GM23248 (cell line): ENCODE measurements around the gene FHL1. TPM values are rescaled to one million over a fixed set of nuclear protein-coding genes. Genes with fewer than 3 reads are reported as not detected.
"Not testable (repeated sequence)": the region's sequence is repeated elsewhere in the genome, so short reads cannot be mapped to it uniquely, and the experiment has no call there.

Experiments
- DNase-seq: peaks from one replicate; pipeline ENCODE4 v3.0.0-alpha.2; 2015
- H2AFZ ChIP-seq: fragments of 200-600 bp; sonication (generic); 2 replicates; pipeline ENCODE4 v1.6.1; 2016; ENCODE audit warnings: antibody characterized with exemption
- H3F3A ChIP-seq: fragments of 200-600 bp; sonication (generic); 2 replicates; pipeline ENCODE4 v1.6.1; 2016; ENCODE audit warnings: mild to moderate bottlenecking, antibody characterized with exemption, mixed run types; ENCODE audit not compliant: insufficient read depth
- H3K27ac ChIP-seq: fragments of 200-600 bp; sonication (generic); 2 replicates; pipeline ENCODE4 v1.5.1; 2016; ENCODE audit warnings: mild to moderate bottlenecking
- H3K27me3 ChIP-seq: fragments of 200-600 bp; sonication (generic); replicated peaks from 2 replicates; pipeline ENCODE4 v1.6.1; 2016; ENCODE audit warnings: mild to moderate bottlenecking; ENCODE audit not compliant: insufficient read depth
- H3K36me3 ChIP-seq: fragments of 200-600 bp; sonication (generic); 2 replicates; pipeline ENCODE4 v1.6.1; 2016; ENCODE audit warnings: low read depth, mild to moderate bottlenecking
- H3K4me1 ChIP-seq: fragments of 200-600 bp; sonication (generic); 2 replicates; pipeline ENCODE4 v1.6.1; 2016; ENCODE audit warnings: mild to moderate bottlenecking; ENCODE audit not compliant: insufficient read depth
- H3K4me2 ChIP-seq: fragments of 200-600 bp; sonication (generic); one replicate; pipeline ENCODE4 v1.6.1; 2016; ENCODE audit warnings: mild to moderate bottlenecking; ENCODE audit not compliant: unreplicated experiment
- H3K4me3 ChIP-seq: fragments of 200-600 bp; sonication (generic); 2 replicates; pipeline ENCODE4 v1.5.1; 2016; ENCODE audit warnings: mild to moderate bottlenecking
- H3K79me2 ChIP-seq: fragments of 200-600 bp; sonication (generic); 2 replicates; pipeline ENCODE4 v1.6.1; 2016; ENCODE audit warnings: mild to moderate bottlenecking; ENCODE audit not compliant: insufficient read depth
- H3K9ac ChIP-seq: fragments of 200-600 bp; sonication (generic); 2 replicates; pipeline ENCODE4 v1.6.1; 2016; ENCODE audit warnings: mild to moderate bottlenecking
- H3K9me2 ChIP-seq: fragments of 200-600 bp; sonication (generic); 2 replicates; pipeline ENCODE4 v1.6.1; 2016; ENCODE audit warnings: mixed run types, mild to moderate bottlenecking, moderate library complexity; ENCODE audit not compliant: insufficient read depth
- H3K9me3 ChIP-seq: fragments of 200-600 bp; sonication (generic); one replicate; pipeline ENCODE4 v1.6.1; 2017; ENCODE audit warnings: low read depth
- H4K20me1 ChIP-seq: fragments of 200-600 bp; sonication (generic); 2 replicates; pipeline ENCODE4 v1.6.0; 2016; ENCODE audit not compliant: insufficient read depth
- EZH2 ChIP-seq: fragments of 200-600 bp; sonication (generic); IDR thresholded peaks from 2 replicates; pipeline ENCODE4 v1.6.1; 2018; ENCODE audit warnings: antibody characterized with exemption, mild to moderate bottlenecking; ENCODE audit not compliant: insufficient read depth, poor library complexity, severe bottlenecking
- EZH2phosphoT487 ChIP-seq: fragments of 200-600 bp; sonication (generic); IDR thresholded peaks from 2 replicates; pipeline ENCODE4 v1.6.1; 2018; ENCODE audit warnings: antibody characterized with exemption, moderate library complexity, mild to moderate bottlenecking, low read depth; ENCODE audit not compliant: insufficient read depth
- WGBS, 2 experiments: methylation state at CpG; one replicate each; pipeline ENCODE4 v1.1.6; 2015 to 2017; ENCODE audit warnings: low lambda C conversion rate in 2 of 2, low coverage in 1 of 2; ENCODE audit errors: missing lambda C conversion rate in 2 of 2; 5-methylcytosine and 5-hydroxymethylcytosine counted together
- in situ Hi-C: fragments of 300-500 bp; cut with MboI; formaldehyde crosslinking; loops from 2 replicates; pipeline ENCODE4 v1.15.0; 2020
- polyA plus RNA-seq: library from polyadenylated mRNA; unstranded; fragments of >200 nt; fragmentation: Nextera tagmentation; extraction: Ambion mirVana; gene quantifications from 2 replicates; pipeline ENCODE4 v1.2.1, GENCODE V29; 2016
- total RNA-seq: library from RNA; depleted of rRNA; stranded (reverse); fragments of >200 nt; shearing (Covaris generic); gene quantifications from 2 replicates; pipeline ENCODE4 v1.2.3, GENCODE V29; 2014

FHL1 gene
- total and polyA plus RNA-seq, 2 experiments from 2014 or later = 55.8 to 57.5 TPM

DNA sequence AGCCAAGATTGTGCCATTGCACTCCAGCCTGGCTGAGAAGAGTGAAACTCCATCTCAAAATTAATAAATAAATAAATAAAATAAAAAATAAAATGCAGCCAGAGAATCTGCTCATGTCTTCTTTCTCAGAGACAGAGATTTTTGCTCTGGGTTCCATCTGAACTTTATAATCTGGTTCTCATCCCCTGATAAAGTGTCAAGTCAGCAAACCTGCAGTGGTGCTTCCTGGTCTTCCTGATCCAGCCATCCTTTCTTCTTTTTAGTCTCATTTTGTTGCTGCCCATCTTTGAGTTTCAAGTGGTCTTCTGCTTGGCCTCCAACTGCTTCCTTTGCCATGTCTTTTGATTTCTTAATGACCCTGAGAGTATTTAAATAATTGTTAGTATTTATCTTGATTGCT lies 79.7 kb downstream of the FHL1 start:
- Histone ChIP-seq H2AFZ (no peak overlapping the region), H3K9me3 (no peaks in the 10 kb centered on the region), H3K36me3 (peaks cover 17% of the 10 kb centered on the region; the same call in 1 of the 2 replicates), H4K20me1 (no peaks in the 10 kb centered on the region), H3K27me3 (no peaks in the 10 kb centered on the region), H3K9ac (no peak overlapping the region), H3K79me2 (no peaks in the 10 kb centered on the region), H3K4me3 (no peak overlapping the region), H3K4me1 (0 out of 2 replicates have a peak, but pooled peaks cover 7% of the 10 kb centered on the region), H3K4me2 (no peak overlapping the region), H3F3A (no peaks in the 10 kb centered on the region), H3K27ac (no peak overlapping the region), H3K9me2 (no peaks in the 10 kb centered on the region)
- no peak for TF ChIP-seq EZH2
- in situ Hi-C loops = no loop called here
- DNase-seq = no peak

DNA sequence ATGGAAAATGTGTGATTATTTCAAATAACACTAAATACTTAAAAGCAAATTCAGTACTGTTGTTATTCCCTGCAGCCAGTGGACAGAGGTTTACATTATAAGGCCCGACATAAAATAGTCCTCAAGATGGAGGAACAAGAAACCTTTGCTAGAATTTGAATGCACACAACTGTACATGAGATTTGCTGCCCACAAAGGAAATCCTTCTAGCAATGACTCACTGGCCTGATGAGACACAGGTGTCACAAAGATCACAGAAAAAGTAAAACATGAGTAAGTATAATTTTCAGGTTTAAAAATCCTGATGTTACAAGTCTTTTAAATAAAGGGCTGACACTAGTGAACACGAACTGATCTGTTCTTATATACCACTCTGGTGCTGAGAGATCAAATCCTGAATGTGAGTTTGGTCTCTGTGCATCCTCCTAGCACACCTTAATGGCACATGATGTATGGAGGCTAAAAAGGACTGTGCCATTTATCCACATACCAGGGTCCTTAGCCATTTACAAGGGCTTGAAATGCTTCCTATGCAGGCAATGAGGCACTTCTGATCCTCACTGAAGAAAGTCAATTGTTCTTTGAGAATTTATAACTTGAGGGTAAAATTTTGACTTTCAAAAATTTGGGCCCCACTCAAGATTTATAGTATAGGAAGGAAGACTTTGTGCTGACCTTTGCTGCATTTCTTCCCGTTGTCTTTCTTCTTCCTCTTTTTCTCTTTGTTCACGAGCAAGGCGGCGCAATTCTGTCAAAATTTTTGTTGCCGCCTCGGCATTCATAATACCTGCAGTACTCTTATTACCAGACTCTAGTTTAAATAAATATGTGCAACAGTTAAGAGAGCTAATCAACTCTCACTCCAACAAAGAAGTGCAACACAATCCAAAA lies 80.9 kb downstream of the FHL1 start:
- Histone ChIP-seq H2AFZ (no peak overlapping the region), H3K9me2 (no peaks in the 10 kb centered on the region), H3K27ac (no peak overlapping the region), H3F3A (no peaks in the 10 kb centered on the region), H3K4me2 (no peak overlapping the region), H3K4me3 (no peak overlapping the region), H3K9ac (no peak overlapping the region), H4K20me1 (no peaks in the 10 kb centered on the region), H3K4me1 (0 out of 2 replicates have a peak, but pooled peaks cover 7% of the 10 kb centered on the region), H3K36me3 (peaks cover 10% of the 10 kb centered on the region; the same call in 1 of the 2 replicates), H3K79me2 (no peaks in the 10 kb centered on the region), H3K9me3 (no peaks in the 10 kb centered on the region), H3K27me3 (no peaks in the 10 kb centered on the region)
- WGBS, 2 experiments = 86 to 88% methylated on average over 8 of the region's 8 CpGs
- peak; percentile 33 for DNase-seq
- TF ChIP-seq EZH2 = no peak
- no peak for TF ChIP-seq EZH2phosphoT487
- in situ Hi-C loops = no loop called here

DNA sequence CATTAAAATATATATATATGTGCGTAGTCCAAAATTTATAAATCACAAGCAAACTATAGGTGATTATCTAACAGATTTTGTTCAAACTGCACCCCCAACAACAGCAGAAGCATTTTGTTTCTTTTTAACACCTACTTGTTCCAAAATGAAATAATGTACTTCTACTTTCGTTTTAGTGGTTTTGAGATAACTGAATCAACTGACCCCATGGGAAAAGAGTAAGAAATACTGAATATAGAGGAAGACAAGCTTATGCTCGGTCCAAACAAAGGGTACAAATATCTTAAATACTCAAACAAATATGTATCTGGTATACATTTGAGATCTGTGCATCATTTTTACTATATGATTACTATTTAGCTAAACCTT lies 81.5 kb downstream of the FHL1 start:
- Histone ChIP-seq H2AFZ (no peak overlapping the region), H3K79me2 (no peaks in the 10 kb centered on the region), H3K4me3 (no peak overlapping the region), H4K20me1 (no peaks in the 10 kb centered on the region), H3K4me1 (0 out of 2 replicates have a peak, but pooled peaks cover 7% of the 10 kb centered on the region), H3K9me3 (no peaks in the 10 kb centered on the region), H3K4me2 (no peak overlapping the region), H3K27ac (no peak overlapping the region), H3K36me3 (peaks cover 5% of the 10 kb centered on the region; the same call in 1 of the 2 replicates), H3K27me3 (no peaks in the 10 kb centered on the region), H3F3A (no peaks in the 10 kb centered on the region), H3K9ac (no peak overlapping the region), H3K9me2 (no peaks in the 10 kb centered on the region)
- DNase-seq = no peak
- no peak for TF ChIP-seq EZH2phosphoT487
- TF ChIP-seq EZH2 = no peak
- WGBS, 2 experiments = 93 to 96% methylated on average over 3 of the region's 3 CpGs
- in situ Hi-C loops = no loop called here

DNA sequence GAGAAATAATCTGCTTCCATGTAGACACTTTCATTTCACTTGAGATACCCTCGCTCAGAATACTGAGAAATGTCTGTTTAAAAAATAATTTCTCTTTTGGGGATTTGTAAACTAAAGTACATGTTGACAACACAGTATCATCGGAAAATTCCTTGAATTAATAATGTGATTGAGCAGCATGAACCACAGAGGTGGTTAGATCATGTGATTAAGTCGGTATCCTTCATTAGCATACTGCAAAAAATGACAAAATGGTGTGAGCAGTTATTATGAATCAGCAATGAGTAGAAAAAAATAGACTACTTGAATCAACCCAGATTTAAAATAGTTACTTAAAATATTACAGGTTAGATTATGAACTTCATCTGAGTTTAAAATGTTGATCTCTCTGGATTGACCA lies 89.7 kb downstream of the FHL1 start:
- Histone ChIP-seq H3K9me3 (no peaks in the 10 kb centered on the region), H3K4me3 (no peak overlapping the region), H3K9me2 (no peaks in the 10 kb centered on the region), H3K36me3 (peaks cover 22% of the 10 kb centered on the region; the same call in 1 of the 2 replicates), H3K79me2 (no peaks in the 10 kb centered on the region), H3F3A (no peaks in the 10 kb centered on the region), H4K20me1 (no peaks in the 10 kb centered on the region), H2AFZ (no peak overlapping the region), H3K27ac (no peak overlapping the region), H3K4me1 (no peaks in the 10 kb centered on the region), H3K4me2 (no peak overlapping the region), H3K27me3 (no peaks in the 10 kb centered on the region), H3K9ac (no peak overlapping the region)
- WGBS, 2 experiments = 94 to 97% methylated on average over 3 of the region's 3 CpGs
- no peak for TF ChIP-seq EZH2
- TF ChIP-seq EZH2phosphoT487 = no peak
- in situ Hi-C loops = no loop called here
- DNase-seq = no peak

DNA sequence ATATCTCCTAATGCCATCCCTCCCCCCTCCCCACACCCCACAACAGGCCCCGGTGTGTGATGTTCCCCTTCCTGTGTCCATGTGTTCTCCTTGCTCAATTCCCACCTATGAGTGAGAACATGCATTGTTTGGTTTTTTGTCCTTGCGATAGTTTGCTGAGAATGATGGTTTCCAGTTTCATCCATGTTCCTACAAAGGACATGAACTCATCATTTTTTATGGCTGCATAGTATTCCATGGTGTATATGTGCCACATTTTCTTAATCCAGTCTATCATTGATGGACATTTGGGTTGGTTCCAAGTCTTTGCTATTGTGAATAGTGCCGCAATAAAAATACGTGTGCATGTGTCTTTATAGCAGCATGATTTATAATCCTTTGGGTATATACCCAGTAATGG lies 90.5 kb downstream of the FHL1 start:
- H2AFZ ChIP-seq, H3K4me3 ChIP-seq, H3K27me3 ChIP-seq, H3K9me2 ChIP-seq, H3K79me2 ChIP-seq, H3K27ac ChIP-seq, H3K9ac ChIP-seq, DNase-seq, in situ Hi-C loops, H3K4me1 ChIP-seq, H3F3A ChIP-seq, H3K9me3 ChIP-seq, H4K20me1 ChIP-seq, H3K4me2 ChIP-seq: not testable (repeated sequence)
- H3K36me3 ChIP-seq = peaks cover 22% of the 10 kb centered on the region; the same call in 1 of the 2 replicates
- whole genome bisulfite sequencing, 2 experiments = 89 to 97% methylated on average over 3 to 4 of the region's 4 CpGs
